HAP-1 (cell line): Measurements from ENCODE around the gene AXIN2.
"Not testable (repeated sequence)": the region's sequence is repeated elsewhere in the genome, so short reads cannot be mapped to it uniquely, and the experiment has no call there.

ENCODE experiments used
- DNase-seq, 2 experiments: peaks; one replicate each; pipeline ENCODE4 v3.0.0-alpha.2; 2016 to 2020; ENCODE audit warnings: low spot score in 2 of 2
- H3K27me3 ChIP-seq: fragments of 250-450 bp; sonication (Bioruptor Pico); 2 replicates; pipeline ENCODE4 v1.5.1; 2020; ENCODE audit warnings: low read depth, mild to moderate bottlenecking, moderate library complexity
- H3K36me3 ChIP-seq: fragments of 250-450 bp; sonication (Bioruptor Pico); replicated peaks from 2 replicates; pipeline ENCODE4 v1.5.1; 2020; ENCODE audit warnings: mild to moderate bottlenecking
- H3K4me1 ChIP-seq: fragments of 250-450 bp; sonication (Bioruptor Pico); 2 replicates; pipeline ENCODE4 v1.5.1; 2020; ENCODE audit warnings: mild to moderate bottlenecking
- H3K4me3 ChIP-seq: fragments of 250-450 bp; sonication (Bioruptor Pico); 2 replicates; pipeline ENCODE4 v1.5.1; 2020; ENCODE audit warnings: mild to moderate bottlenecking, moderate library complexity
- H3K9me3 ChIP-seq: fragments of 250-450 bp; sonication (Bioruptor Pico); 2 replicates; pipeline ENCODE4 v1.5.1; 2020; ENCODE audit warnings: mild to moderate bottlenecking, moderate library complexity
- in situ Hi-C: fragments of 300-500 bp; cut with MboI; formaldehyde crosslinking; loops from 3 replicates; pipeline ENCODE4 v1.14.3; 2020; ENCODE audit warnings: low sequenced_read_pairs, inconsistent platforms, mixed read lengths

The AXIN2 gene

DNA sequence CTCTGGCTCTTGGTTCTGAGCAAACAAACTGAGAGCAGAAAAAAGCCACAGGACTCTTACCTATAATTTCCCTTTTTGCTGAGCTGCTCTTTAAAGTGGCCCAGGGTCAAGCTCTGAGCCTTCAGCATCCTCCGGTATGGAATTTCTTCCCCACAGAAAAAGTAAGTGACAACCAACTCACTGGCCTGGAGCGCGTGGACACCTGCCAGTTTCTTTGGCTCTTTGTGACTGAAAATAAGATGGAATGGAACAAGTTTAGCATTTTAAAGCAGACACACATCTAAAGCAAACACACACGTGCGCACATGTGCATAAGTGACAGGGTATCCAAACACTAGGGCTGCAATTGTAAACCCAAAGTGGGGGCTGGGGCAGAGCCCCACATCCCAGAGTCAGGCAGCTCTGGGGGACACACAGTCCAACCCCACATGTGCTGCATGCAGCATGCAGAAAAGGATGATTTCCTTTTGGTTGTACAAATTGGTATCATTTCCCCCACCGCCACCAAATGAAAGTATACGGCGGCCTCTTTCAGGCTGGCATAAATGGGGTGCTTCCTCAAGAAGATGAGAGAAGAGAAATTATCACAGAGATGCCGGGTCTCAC, 27.5 kb downstream of the AXIN2 start:
- H3K36me3 ChIP-seq = peaks cover 15% of the 10 kb centered on the region

GRCh38 chr17:65533056-65533745, 28.2 kb downstream of the AXIN2 start:
- in situ Hi-C loops = no loop called here
- Histone ChIP-seq H3K27me3 (no peaks in the 10 kb centered on the region), H3K4me3 (no peak overlapping the region), H3K36me3 (peaks cover 15% of the 10 kb centered on the region), H3K4me1 (peaks cover 21% of the 10 kb centered on the region), H3K9me3 (no peaks in the 10 kb centered on the region)
- no peak for DNase-seq

More for the DNA sequence above, 27.5 kb downstream of the AXIN2 start:
- no peaks in the 10 kb centered on the region for H3K9me3 ChIP-seq
- H3K27me3 ChIP-seq = no peaks in the 10 kb centered on the region
- peaks cover 21% of the 10 kb centered on the region for H3K4me1 ChIP-seq
- in situ Hi-C loops = no loop called here
- no peak for DNase-seq
- H3K4me3 ChIP-seq = no peak overlapping the region

DNA sequence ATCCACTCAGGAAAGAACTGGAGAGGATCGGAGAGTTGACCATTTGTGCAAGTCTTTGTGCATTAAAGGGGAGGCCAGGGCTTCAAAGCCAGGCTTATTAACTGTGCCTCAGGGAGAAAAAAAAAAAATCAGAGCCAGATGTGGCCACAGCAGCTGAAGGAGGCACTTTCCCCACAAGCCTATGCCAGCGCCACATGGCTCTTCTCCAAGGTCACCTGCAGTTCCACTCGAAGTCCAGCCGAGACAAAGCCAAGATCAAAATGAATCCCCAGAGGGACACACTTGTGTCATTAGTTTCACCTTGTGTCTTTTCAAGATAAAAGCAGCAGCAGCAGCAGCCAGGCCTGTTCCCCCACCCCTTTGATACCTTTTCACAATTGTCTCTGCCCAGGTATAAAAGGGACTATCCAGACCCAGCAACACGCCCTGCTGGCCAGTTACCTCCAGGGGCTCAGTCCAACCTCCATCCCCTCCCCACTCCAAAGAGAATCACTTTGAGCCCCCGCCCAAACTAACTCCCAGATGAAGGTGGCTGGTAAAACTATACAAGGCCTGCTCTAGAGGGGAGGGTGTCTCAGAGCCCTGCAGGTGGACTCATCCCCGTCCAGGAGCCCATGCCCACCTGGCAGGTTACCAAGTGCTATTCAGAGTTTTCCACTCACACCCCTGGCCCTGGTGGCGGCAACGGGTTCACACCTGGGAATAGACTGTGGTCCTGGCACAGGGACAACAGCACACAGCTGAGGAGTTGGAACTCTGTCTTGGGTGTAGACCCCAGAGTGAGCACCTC, 29.2 kb downstream of the AXIN2 start:
- in situ Hi-C loops = no loop called here
- no peak for DNase-seq
- H3K4me1 ChIP-seq = peaks cover 21% of the 10 kb centered on the region
- H3K9me3 ChIP-seq = no peaks in the 10 kb centered on the region
- H3K27me3 ChIP-seq = no peaks in the 10 kb centered on the region
- H3K4me3 ChIP-seq = no peak overlapping the region
- H3K36me3 ChIP-seq = peaks cover 15% of the 10 kb centered on the region

GRCh38 chr17:65531256-65532100, 30.0 kb downstream of the AXIN2 start:
- Histone ChIP-seq H3K36me3 (peaks cover 15% of the 10 kb centered on the region), H3K4me1 (peaks cover 21% of the 10 kb centered on the region), H3K9me3 (no peaks in the 10 kb centered on the region), H3K27me3 (no peaks in the 10 kb centered on the region), H3K4me3 (no peak overlapping the region)
- in situ Hi-C loops = no loop called here
- peak; percentile 62 to 72 for DNase-seq

- in situ Hi-C loops = no loop called here
- peaks cover 21% of the 10 kb centered on the region for H3K4me1 ChIP-seq
- peaks cover 14% of the 10 kb centered on the region for H3K36me3 ChIP-seq
- H3K27me3 ChIP-seq = no peaks in the 10 kb centered on the region
- DNase-seq = peak; percentile 55 to 65
- H3K9me3 ChIP-seq = no peaks in the 10 kb centered on the region
- no peak overlapping the region for H3K4me3 ChIP-seq
Measured at GRCh38 chr17:65530523-65531255, 30.8 kb downstream of the AXIN2 start.

GRCh38 chr17:65529761-65530522, 31.5 kb downstream of the AXIN2 start:
- Histone ChIP-seq H3K36me3 (peaks cover 6% of the 10 kb centered on the region), H3K4me1 (peaks cover 21% of the 10 kb centered on the region), H3K9me3 (no peaks in the 10 kb centered on the region), H3K27me3 (no peaks in the 10 kb centered on the region), H3K4me3 (no peak overlapping the region)
- no peak for DNase-seq
- in situ Hi-C loops = no loop called here

DNA sequence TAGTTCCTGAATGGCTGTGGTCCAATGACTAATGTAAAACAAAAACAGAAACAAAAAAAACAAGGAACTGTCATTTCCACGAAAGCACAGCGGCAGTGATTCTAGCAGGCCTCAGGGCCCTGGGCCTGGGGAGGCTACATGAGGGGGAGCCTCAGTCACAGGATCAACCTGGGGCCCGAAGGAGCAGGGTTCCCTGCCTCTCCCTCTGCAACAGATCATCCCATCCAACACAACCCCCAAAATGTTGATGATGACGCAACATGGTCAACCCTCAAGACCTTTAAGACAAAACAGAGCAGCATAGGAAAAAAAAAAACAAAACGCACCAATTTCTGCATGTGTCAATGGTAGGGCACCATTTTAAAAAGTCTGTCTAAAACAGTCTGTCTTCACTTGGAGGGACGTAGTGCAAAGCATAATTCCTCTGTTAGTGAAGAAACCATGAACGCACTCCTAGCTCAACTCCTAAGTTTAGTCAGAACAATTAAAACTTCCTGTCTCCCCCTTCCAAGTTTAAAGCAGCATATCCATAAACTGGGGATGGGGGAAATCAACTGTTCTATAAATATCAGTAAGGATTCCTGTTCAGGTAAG, 32.3 kb downstream of the AXIN2 start:
- Histone ChIP-seq H3K4me1 (peaks cover 21% of the 10 kb centered on the region), H3K4me3 (no peak overlapping the region), H3K36me3 (peaks cover 6% of the 10 kb centered on the region), H3K9me3 (no peaks in the 10 kb centered on the region), H3K27me3 (no peaks in the 10 kb centered on the region)
- in situ Hi-C loops = no loop called here
- no peak for DNase-seq

GRCh38 chr17:65527857-65528591, 33.4 kb downstream of the AXIN2 start:
- Histone ChIP-seq H3K36me3 (peaks cover 5% of the 10 kb centered on the region), H3K4me3 (no peak overlapping the region), H3K4me1 (peaks cover 21% of the 10 kb centered on the region), H3K27me3 (no peaks in the 10 kb centered on the region), H3K9me3 (no peaks in the 10 kb centered on the region)
- in situ Hi-C loops = no loop called here
- no peak for DNase-seq

DNA sequence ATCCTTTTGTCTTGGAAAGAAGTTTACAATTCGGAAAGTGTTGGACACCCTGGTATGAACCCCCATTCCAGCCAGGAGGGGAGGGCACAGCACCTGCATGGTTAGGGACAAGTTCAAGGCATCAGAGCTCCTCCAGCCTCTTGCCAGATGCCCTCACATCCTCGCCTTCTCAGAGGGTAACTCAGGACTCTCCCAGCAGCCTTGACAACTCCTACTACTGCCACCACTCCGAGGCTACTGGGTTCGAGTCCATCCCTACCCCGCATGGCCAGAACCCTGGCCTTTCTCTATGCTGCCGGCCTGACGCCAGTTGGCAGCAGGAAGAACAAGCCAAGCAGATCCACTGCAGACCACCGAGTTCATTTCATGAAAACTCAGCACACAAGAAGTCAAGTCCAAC, 34.1 kb downstream of the AXIN2 start:
- DNase-seq = no peak
- H3K9me3 ChIP-seq = no peaks in the 10 kb centered on the region
- in situ Hi-C loops = no loop called here
- H3K4me3 ChIP-seq = no peak overlapping the region
- H3K27me3 ChIP-seq = no peaks in the 10 kb centered on the region
- peaks cover 21% of the 10 kb centered on the region for H3K4me1 ChIP-seq
- peaks cover under 1% of the 10 kb centered on the region; the same call in 1 of the 2 replicates for H3K36me3 ChIP-seq

GRCh38 chr17:65526854-65527253, 34.6 kb downstream of the AXIN2 start:
- H3K9me3 ChIP-seq, H3K27me3 ChIP-seq, DNase-seq, in situ Hi-C loops, H3K36me3 ChIP-seq, H3K4me3 ChIP-seq: not testable (repeated sequence)
- H3K4me1 ChIP-seq = peaks cover 17% of the 10 kb centered on the region

DNA sequence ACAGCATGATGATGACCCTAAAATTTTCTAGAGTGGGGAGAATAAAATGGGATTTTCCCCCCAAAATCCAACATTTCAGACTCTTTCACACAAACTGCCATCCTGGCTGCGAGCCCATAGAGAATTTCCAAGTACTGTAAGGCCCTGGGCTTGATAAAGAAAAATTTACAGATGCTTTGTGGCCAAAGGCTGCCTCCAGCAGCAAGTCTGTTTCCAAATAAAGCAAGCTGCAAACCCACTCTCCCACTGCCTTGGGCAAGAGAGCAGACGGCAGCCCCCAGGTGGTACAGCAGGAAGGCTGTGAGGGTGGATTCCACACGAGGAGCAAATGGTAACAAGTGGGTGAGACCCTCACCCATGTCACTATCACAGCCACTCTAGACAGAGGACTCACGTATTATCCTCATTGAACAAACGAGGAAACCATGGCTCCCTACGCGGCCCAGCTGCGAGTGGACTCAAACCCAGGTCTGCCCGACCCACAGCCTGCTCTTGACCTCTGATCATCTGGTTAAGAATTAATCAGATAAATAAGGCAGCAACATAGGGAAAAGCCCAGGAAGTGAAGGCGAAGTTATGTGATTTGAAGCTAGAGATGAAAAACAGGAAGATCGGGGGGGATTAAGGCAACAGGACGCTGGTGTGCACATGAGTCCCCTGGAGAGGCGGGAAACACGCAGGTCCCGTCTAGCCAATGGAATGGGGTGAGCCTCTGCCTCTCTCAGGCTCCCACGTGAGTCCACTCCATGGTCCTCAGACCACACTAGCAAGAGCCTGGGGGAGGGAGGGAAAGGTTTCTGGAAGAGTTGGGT, 37.4 kb downstream of the AXIN2 start:
- in situ Hi-C loops = no loop called here
- H3K4me3 ChIP-seq = no peak overlapping the region
- H3K4me1 ChIP-seq = no peaks in the 10 kb centered on the region

More for the DNA sequence above, 37.4 kb downstream of the AXIN2 start:
- no peak for DNase-seq
- Histone ChIP-seq H3K27me3 (no peaks in the 10 kb centered on the region), H3K36me3 (no peaks in the 10 kb centered on the region), H3K9me3 (no peaks in the 10 kb centered on the region)
